GM18907 (cell line): ENCODE results near the gene OR13C8.

ENCODE experiments used
- ATAC-seq: cut with Tn5 transposase; IDR thresholded peaks from one replicate; pipeline ENCODE4 v1.9.1; 2021; ENCODE audit warnings: mild to moderate bottlenecking, moderate library complexity; ENCODE audit not compliant: unreplicated experiment

Gene OR13C8

GRCh38 chr9:104611213-104611612 is 42.2 kb downstream of the OR13C8 start:
- no peak for ATAC-seq

GRCh38 chr9:104617418-104617817 is 48.5 kb downstream of the OR13C8 start:
- no peak for ATAC-seq

DNA sequence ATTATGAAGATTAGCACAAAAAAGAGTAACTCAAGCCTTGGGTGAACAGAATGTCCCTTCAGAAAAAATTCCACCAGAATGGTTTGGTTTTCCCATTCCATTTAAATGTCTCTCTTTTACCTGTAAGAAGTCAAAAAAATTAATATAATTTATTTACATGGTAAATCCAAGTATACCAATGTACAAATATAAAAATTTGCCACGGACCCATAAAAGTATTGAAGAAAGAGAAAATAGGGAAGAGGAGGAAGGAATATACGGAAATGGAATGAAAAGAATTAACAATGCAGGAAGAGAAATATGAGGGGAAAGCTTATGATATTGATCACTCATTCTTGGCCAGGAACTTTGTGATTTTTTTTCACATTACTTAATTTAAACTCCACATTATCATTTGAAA is 49.1 kb downstream of the OR13C8 start, which contains the start of gene OR13C9:
TSS of gene OR13C9 (minus strand) at position 101 of the 400 bp plus-strand sequence. CDS start at position 101, 0 bp downstream.
- ATAC-seq, result no peak
